HL-60 (cell line): ENCODE data around the gene PHF21A.

Source experiments
- DNase-seq, 2 experiments: peaks; one replicate each; pipeline ENCODE4 v3.0.0-alpha.2; 2010 to 2020; ENCODE audit warnings: low read depth in 1 of 2, low spot score in 1 of 2
- H3K27ac ChIP-seq: fragments of 250-450 bp; sonication (Bioruptor Pico); replicated peaks from 2 replicates; pipeline ENCODE4 v1.5.1; 2020; ENCODE audit warnings: mild to moderate bottlenecking, moderate library complexity
- H3K27me3 ChIP-seq: fragments of 250-450 bp; sonication (Bioruptor Pico); 2 replicates; pipeline ENCODE4 v1.5.1; 2021; ENCODE audit warnings: mild to moderate bottlenecking, moderate library complexity; ENCODE audit not compliant: insufficient read depth, poor library complexity, severe bottlenecking
- H3K4me3 ChIP-seq: replicated peaks from 2 replicates; pipeline ENCODE4 v1.5.1; 2011; ENCODE audit warnings: mild to moderate bottlenecking, control low read depth, low read length; ENCODE audit not compliant: insufficient read depth
- GABPA ChIP-seq: IDR thresholded peaks from 2 replicates; pipeline ENCODE4 v1.6.1; 2012; ENCODE audit warnings: low read depth
- POLR2AphosphoS5 ChIP-seq: IDR thresholded peaks from 2 replicates; pipeline ENCODE4 v1.6.1; 2012; ENCODE audit warnings: low read depth
- SPI1 ChIP-seq: IDR thresholded peaks from 2 replicates; pipeline ENCODE4 v1.6.1; 2012; ENCODE audit warnings: low read depth, mild to moderate bottlenecking, borderline replicate concordance
- TF ChIP-seq, protein P1 (sequence below): IDR thresholded peaks from one replicate; pipeline ENCODE4 v1.5.1; 2011; ENCODE audit warnings: low read length, control low read depth, inconsistent platforms; ENCODE audit not compliant: insufficient read depth
- TF ChIP-seq, protein P2 (sequence below): IDR thresholded peaks from 2 replicates; pipeline ENCODE4 v1.6.1; 2012; ENCODE audit warnings: low read depth; ENCODE audit not compliant: insufficient replicate concordance

The PHF21A gene

DNA sequence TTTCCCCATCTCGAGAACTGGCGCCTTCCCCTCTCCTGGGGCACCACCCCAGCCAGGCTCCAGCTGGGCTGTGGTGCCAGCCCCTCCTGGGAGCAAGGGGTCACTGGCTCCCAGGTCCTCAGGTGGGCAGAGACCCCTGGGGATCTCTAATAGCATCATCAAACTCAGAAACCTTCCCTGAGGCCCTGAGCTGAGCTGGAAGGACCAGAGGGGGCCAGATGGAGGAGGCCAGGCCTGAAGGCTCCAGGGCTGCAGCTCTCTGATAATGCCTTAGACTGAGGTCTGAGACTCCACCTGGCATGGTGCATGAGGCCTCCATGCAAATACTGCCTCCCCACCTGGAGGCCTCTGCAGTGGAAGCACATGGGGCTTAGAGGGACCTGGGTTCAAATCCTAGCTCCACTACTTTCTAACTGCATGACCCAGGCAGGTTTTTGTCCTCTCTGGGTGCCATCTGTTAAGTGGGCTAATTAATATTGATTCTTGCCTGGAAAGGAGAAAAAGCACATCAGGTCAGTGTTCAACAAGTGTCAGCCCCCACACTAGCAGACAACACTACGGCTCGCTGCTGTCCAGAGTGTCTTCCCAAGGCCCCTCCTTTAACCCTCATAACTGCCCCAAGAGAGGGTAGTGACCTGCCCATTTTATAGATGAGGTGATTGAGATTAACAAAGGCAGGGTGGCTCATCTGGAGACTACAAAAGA, 234.3 kb downstream of the PHF21A start:
- Histone ChIP-seq H3K27me3 (no peaks in the 10 kb centered on the region), H3K4me3 (no peak overlapping the region), H3K27ac (no peak overlapping the region)
- TF ChIP-seq, protein P1, sequence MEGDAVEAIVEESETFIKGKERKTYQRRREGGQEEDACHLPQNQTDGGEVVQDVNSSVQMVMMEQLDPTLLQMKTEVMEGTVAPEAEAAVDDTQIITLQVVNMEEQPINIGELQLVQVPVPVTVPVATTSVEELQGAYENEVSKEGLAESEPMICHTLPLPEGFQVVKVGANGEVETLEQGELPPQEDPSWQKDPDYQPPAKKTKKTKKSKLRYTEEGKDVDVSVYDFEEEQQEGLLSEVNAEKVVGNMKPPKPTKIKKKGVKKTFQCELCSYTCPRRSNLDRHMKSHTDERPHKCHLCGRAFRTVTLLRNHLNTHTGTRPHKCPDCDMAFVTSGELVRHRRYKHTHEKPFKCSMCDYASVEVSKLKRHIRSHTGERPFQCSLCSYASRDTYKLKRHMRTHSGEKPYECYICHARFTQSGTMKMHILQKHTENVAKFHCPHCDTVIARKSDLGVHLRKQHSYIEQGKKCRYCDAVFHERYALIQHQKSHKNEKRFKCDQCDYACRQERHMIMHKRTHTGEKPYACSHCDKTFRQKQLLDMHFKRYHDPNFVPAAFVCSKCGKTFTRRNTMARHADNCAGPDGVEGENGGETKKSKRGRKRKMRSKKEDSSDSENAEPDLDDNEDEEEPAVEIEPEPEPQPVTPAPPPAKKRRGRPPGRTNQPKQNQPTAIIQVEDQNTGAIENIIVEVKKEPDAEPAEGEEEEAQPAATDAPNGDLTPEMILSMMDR: no peak
- TF ChIP-seq, protein P2, sequence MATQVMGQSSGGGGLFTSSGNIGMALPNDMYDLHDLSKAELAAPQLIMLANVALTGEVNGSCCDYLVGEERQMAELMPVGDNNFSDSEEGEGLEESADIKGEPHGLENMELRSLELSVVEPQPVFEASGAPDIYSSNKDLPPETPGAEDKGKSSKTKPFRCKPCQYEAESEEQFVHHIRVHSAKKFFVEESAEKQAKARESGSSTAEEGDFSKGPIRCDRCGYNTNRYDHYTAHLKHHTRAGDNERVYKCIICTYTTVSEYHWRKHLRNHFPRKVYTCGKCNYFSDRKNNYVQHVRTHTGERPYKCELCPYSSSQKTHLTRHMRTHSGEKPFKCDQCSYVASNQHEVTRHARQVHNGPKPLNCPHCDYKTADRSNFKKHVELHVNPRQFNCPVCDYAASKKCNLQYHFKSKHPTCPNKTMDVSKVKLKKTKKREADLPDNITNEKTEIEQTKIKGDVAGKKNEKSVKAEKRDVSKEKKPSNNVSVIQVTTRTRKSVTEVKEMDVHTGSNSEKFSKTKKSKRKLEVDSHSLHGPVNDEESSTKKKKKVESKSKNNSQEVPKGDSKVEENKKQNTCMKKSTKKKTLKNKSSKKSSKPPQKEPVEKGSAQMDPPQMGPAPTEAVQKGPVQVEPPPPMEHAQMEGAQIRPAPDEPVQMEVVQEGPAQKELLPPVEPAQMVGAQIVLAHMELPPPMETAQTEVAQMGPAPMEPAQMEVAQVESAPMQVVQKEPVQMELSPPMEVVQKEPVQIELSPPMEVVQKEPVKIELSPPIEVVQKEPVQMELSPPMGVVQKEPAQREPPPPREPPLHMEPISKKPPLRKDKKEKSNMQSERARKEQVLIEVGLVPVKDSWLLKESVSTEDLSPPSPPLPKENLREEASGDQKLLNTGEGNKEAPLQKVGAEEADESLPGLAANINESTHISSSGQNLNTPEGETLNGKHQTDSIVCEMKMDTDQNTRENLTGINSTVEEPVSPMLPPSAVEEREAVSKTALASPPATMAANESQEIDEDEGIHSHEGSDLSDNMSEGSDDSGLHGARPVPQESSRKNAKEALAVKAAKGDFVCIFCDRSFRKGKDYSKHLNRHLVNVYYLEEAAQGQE: no peak
- TF ChIP-seq SPI1 (no peak), POLR2AphosphoS5 (no peak)
- no peak for DNase-seq

DNA sequence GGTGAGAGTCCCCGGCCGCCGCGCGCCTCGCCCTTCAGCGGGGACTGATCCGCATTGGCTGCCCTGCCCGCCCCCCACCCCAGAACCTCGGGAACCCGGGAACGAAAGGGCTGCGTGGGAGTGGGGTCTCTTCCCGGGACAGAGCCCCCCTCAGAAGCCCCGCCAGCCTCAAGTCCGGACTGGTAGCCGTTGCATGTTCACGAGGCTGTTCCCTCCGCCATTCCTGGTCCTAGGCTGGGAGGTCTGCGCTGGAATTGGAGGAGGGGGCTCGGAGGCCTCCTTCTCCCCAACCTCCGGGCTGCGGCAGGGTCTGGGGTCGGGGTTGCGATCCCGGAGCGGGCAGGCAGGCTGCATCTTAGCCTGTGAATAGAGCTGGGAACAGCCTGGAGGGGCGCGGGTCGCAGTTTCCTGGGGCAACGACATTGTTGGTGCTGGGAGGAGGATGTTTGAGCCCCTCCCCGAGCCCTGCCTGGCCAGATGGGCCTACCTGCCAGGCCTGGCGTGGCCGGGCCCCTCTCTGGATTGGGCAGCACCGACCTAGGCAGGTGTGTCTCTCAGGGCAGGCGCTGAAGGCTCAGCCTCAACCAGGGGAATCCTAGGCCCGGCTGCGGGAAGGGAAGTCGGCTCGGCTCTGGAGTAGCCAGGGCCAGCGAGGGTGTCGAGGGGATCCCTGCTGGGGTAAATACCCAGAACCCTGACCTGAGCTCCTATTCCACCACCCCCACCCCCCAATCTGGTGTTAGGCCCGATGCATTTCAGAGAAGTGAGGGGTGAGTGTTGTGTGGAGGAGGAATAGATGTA, 235.1 kb downstream of the PHF21A start:
- no peaks in the 10 kb centered on the region for H3K27me3 ChIP-seq
- no peak for DNase-seq
- TF ChIP-seq GABPA: no peak
- no peak for TF ChIP-seq POLR2AphosphoS5
- TF ChIP-seq, protein P1: no peak
- no peak for TF ChIP-seq SPI1
- TF ChIP-seq, protein P2: no peak
- H3K4me3 ChIP-seq: peak overlapping the region; percentile 34
- no peak overlapping the region for H3K27ac ChIP-seq

DNA sequence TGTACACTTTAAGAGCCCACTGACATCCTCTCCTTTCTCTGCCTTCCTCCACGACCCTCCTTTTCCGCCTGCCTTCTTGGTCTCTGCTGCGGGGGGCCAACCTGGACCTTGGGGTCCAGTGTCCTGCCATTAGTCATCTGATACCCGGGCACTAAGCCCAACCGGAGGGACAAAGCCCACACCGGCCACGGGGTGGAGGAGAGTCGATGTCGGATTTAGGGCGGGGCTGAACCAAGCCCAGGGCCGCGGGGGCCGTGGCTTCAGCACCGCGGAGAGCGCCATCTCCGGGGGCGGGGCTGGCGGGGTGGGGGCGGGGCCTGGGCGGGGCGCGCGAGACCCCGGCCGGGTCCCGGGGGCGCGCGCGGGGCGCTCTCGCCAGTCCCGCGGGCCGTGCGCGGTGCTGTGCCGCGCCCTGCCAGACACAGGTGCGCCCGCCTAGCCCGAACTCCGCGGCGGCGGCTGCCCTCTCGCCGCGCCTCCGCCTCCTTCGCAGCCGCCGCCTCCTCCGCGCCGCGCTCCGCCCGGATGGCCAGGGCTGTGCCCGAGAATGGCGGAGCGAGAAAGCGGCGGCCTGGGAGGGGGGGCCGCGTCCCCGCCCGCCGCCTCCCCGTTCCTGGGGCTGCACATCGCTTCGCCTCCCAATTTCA, 235.9 kb downstream of the PHF21A start, which contains the start of gene MAPK8IP1:
Gene MAPK8IP1, plus strand, starts transcription at position 378 of the 647 bp plus-strand sequence. Its CDS starts 170 bp downstream, at position 548.
- Histone ChIP-seq H3K4me3 (peak within 1 kb of the TSS; percentile 34), H3K27ac (no peak within 1 kb of the TSS), H3K27me3 (no peaks in the 10 kb centered on the region)
- peak in 1 of 2 experiments; percentile 23 for DNase-seq
- no peak for TF ChIP-seq GABPA
- TF ChIP-seq, protein P2: peak; percentile 89
